T-helper 1 cell treated with Interleukin-12 subunit alpha and Interleukin-12 subunit beta and Interleukin-4 antibody, amounts not matched to agents 30 μg/mL and 1 μg/mL, for 36 hours (primary cell): Measurements from ENCODE around the gene SPATA18.
A peak's percentile ranks its signal among the peaks of the same experiment; 100 is the strongest.

Experiments used
- H3K27ac Mint-ChIP-seq: one replicate; pipeline ENCODE4 v1.8.0; 2021; ENCODE audit warnings: mild to moderate bottlenecking, mixed read lengths
- H3K27me3 Mint-ChIP-seq: one replicate; pipeline ENCODE4 v1.8.0; 2021; ENCODE audit warnings: low read depth, mixed read lengths
- H3K36me3 Mint-ChIP-seq: one replicate; pipeline ENCODE4 v1.8.0; 2021; ENCODE audit warnings: low read depth, mixed read lengths
- H3K4me1 Mint-ChIP-seq: one replicate; pipeline ENCODE4 v1.8.0; 2021; ENCODE audit warnings: low read depth, mixed read lengths
- H3K4me3 Mint-ChIP-seq: one replicate; pipeline ENCODE4 v1.8.0; 2021; ENCODE audit warnings: mild to moderate bottlenecking, moderate library complexity, mixed read lengths
- H3K9me3 Mint-ChIP-seq: one replicate; pipeline ENCODE4 v1.8.0; 2021; ENCODE audit warnings: mixed read lengths

SPATA18 gene, protein sequence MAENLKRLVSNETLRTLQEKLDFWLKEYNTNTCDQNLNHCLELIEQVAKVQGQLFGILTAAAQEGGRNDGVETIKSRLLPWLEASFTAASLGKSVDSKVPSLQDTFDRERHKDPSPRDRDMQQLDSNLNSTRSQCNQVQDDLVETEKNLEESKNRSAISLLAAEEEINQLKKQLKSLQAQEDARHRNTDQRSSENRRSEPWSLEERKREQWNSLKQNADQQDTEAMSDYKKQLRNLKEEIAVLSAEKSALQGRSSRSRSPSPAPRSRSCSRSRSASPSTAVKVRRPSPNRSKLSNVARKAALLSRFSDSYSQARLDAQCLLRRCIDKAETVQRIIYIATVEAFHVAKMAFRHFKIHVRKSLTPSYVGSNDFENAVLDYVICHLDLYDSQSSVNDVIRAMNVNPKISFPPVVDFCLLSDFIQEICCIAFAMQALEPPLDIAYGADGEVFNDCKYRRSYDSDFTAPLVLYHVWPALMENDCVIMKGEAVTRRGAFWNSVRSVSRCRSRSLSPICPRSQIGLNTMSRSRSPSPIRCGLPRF

DNA sequence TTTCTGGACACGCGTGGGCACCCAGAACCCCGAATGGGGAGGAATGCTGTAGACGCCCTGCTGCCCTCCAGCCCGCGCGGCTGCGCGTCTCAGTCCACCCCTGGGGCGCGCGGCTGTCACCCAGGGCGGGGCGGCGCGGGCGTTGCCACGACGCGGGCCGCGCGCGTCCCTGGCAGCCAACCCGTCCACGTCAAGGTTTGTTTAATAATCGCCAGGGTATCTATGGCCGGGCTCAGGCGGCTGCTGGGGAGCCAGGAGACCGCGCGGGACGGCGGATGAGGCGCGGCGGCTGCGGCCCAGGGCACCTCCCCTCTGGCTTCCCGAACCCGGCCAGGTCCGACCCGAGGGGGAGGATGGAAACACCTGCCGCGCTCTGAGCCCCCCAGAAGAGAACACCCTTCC lies at the start of gene SPATA18:
Gene SPATA18, plus strand, starts transcription at position 92 of the 402 bp plus-strand sequence. CDS start 401 bp downstream, outside the sequence.
- Mint-ChIP-seq H3K9me3 (no peaks in the 10 kb centered on the region), H3K27me3 (peaks cover 77% of the 10 kb centered on the region), H3K4me1 (peaks cover 12% of the 10 kb centered on the region), H3K27ac (no peak within 1 kb of the TSS), H3K4me3 (peak within 1 kb of the TSS; percentile 72), H3K36me3 (no peaks in the 10 kb centered on the region)

DNA sequence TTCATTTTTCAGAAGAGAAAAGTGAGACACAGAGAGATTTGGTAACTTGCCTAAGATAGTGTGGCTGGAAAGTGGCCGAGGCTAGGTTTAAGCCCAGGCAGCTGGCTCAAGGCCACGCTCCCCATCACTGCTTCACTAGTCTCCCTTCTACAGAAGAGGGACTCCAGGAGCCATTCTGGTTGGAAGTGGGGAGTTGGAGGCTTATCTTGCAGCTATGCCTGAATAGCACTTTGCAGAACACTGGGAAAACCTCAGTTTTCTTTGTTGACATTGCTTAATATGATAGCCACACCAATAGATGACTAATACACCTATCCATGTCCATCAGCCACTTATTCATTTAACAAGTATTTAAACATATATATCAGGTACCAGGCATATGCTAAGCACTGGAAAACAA lies 49.5 kb upstream of the SPATA18 start:
- H3K27me3 Mint-ChIP-seq: no peaks in the 10 kb centered on the region
- H3K4me1 Mint-ChIP-seq: no peaks in the 10 kb centered on the region
- no peaks in the 10 kb centered on the region for H3K36me3 Mint-ChIP-seq
- no peak overlapping the region for H3K27ac Mint-ChIP-seq
- no peaks in the 10 kb centered on the region for H3K9me3 Mint-ChIP-seq
- no peak overlapping the region for H3K4me3 Mint-ChIP-seq

DNA sequence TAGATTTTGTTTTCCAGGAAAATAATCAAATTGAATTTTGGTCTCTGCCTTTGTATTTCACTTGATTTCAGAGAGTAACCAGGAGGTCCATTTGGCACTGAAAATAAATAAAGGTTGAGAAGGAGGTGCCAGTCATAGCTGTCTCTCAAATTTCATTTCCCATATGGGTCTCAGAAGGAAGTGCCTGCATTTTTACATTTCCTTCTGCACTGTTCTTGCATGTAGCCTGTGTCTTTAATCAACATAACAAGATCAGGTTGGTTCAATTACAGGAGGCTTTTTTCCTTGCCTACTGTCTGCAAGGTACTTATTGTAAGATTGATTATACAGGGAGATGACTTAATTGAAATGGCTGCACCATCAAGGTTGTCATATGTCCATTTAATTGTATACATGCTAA lies 46.7 kb upstream of the SPATA18 start:
- Mint-ChIP-seq H3K4me3 (no peak overlapping the region), H3K27me3 (no peaks in the 10 kb centered on the region), H3K36me3 (no peaks in the 10 kb centered on the region), H3K27ac (no peak overlapping the region), H3K9me3 (no peaks in the 10 kb centered on the region), H3K4me1 (no peaks in the 10 kb centered on the region)

DNA sequence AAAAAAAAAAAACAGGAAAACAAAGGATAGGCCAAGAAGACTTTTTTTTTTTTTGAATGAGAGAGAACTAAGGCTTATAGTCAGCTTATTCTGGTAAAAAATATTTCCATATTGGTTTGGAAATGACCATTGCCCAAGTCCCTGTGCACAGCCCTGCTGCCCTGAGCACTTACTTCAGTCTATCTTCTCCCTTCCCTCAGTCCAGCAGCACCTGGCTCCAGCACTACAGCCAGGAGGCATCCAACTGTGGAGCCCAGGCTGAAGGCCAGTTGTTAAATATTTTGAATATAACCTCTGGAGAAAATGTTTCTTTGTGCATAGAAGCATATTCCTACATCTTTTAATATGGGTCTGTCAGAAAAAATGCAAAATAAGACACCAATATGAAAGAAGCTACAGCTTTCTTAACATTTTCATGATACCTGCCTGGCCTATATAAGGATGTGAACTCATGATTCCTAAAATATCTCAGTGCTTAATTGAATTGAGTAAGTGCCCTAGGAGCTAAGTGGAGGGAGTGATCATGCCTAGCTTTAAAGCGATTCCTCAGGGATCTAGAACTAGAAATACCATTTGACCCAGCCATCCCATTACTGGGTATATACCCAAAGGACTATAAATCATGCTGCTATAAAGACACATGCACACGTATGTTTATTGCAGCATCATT lies 45.4 kb upstream of the SPATA18 start:
- Mint-ChIP-seq H3K36me3 (no peaks in the 10 kb centered on the region), H3K4me3 (no peak overlapping the region), H3K27ac (no peak overlapping the region), H3K4me1 (no peaks in the 10 kb centered on the region), H3K9me3 (no peaks in the 10 kb centered on the region), H3K27me3 (no peaks in the 10 kb centered on the region)

DNA sequence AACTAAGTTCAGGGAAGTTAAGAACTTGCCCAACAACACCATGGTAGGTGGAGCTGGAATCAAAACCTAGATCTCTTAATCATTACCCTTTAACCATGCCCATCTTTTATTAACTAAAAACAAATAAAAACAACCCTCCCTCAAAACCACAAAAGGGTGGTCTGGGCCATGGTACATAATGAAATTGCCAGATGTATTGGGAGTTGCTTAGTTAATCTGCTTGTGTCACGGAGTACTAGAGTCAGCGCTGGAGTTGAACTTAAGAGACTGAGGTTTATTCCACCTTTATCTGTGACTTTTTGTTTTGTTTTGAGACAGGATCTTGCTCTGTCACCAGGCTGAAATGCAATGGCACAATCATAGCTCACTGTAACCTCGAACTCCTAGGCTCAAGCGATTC lies 44.2 kb upstream of the SPATA18 start:
- no peaks in the 10 kb centered on the region for H3K27me3 Mint-ChIP-seq
- no peak overlapping the region for H3K4me3 Mint-ChIP-seq
- H3K9me3 Mint-ChIP-seq: no peaks in the 10 kb centered on the region
- H3K36me3 Mint-ChIP-seq: no peaks in the 10 kb centered on the region
- no peak overlapping the region for H3K27ac Mint-ChIP-seq
- no peaks in the 10 kb centered on the region for H3K4me1 Mint-ChIP-seq

DNA sequence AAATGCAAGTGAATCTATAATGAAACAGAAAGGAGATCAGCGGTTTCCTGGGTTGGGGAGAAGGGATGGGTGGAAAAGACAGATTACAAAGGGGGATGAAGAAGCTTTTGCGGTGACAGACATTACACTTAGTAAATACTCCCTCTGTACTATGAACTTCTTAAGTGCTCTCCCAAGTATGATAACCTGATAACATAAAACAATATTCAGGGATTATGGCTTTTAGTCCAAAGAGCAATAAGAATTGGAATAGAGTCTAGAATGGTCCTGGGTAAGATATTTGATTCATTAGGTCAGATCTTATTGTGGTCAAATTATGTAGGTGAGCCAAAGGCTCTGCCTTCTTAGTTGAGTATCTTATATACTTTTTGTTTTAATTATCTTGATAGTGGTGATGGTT lies 40.1 kb upstream of the SPATA18 start:
- Mint-ChIP-seq H3K4me1 (no peaks in the 10 kb centered on the region), H3K27ac (no peak overlapping the region), H3K27me3 (no peaks in the 10 kb centered on the region), H3K36me3 (no peaks in the 10 kb centered on the region), H3K4me3 (no peak overlapping the region), H3K9me3 (no peaks in the 10 kb centered on the region)

DNA sequence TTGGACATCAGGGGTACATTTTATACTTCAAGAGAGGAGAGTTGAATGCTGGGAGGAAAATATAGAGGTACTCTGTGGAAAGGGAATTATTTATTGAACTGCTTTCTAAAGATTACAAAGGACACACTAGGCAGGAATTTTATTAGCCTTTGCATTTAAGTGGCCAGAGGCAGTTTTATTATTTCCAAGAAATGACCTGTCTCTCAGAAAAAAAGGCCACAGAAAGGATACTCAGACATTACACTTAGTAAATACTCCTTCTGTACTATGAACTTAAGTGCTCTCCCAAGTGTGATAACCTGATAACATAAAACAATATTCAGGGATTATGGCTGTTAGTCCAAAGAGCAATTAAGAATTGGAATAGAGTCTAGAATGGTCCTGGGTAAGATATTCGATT lies 38.5 kb upstream of the SPATA18 start:
- H3K27ac Mint-ChIP-seq: no peak overlapping the region
- no peak overlapping the region for H3K4me3 Mint-ChIP-seq
- H3K9me3 Mint-ChIP-seq: no peaks in the 10 kb centered on the region
- H3K36me3 Mint-ChIP-seq: no peaks in the 10 kb centered on the region
- no peaks in the 10 kb centered on the region for H3K4me1 Mint-ChIP-seq
- H3K27me3 Mint-ChIP-seq: no peaks in the 10 kb centered on the region

DNA sequence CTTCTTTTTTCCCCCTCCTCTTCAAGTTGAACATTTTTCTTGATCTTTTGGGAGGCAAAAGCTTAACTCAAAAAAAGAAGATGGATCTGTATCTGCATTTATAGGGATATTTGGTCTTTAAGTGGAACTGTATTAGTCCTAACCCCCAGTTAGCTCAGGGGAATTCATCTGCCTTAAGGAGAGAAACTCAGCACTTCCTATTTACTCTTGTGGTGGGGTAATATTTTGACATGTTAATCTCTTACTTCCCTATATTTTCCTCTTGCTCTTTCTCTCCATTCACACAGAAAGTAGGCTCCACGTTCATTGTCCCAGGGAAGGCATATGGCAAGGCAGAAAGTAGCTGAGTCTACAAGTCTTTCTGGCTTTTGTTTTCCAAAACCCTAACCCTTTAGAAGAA lies 36.2 kb upstream of the SPATA18 start:
- no peak overlapping the region for H3K27ac Mint-ChIP-seq
- no peaks in the 10 kb centered on the region for H3K27me3 Mint-ChIP-seq
- H3K4me1 Mint-ChIP-seq: no peaks in the 10 kb centered on the region
- no peaks in the 10 kb centered on the region for H3K36me3 Mint-ChIP-seq
- H3K9me3 Mint-ChIP-seq: no peaks in the 10 kb centered on the region
- H3K4me3 Mint-ChIP-seq: no peak overlapping the region

DNA sequence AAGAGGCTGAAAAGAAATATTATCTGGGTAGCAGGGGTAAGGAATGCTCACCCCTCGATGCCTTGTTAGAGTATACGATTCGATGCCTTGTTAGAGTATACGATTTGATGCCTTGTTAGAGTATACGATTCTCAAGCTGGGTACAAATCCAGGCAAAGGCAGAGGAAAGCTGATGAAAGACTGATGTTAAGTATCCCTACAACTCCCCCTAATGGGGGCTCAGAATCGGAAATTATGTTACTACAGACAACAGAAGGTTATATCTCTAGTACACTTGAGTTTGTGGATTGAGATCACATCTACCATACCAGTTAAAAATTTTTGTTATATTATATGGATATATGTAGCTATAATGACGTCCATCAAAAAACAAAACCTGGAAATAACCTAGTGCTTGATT lies 35.7 kb upstream of the SPATA18 start:
- no peaks in the 10 kb centered on the region for H3K36me3 Mint-ChIP-seq
- H3K9me3 Mint-ChIP-seq: no peaks in the 10 kb centered on the region
- H3K27ac Mint-ChIP-seq: no peak overlapping the region

DNA sequence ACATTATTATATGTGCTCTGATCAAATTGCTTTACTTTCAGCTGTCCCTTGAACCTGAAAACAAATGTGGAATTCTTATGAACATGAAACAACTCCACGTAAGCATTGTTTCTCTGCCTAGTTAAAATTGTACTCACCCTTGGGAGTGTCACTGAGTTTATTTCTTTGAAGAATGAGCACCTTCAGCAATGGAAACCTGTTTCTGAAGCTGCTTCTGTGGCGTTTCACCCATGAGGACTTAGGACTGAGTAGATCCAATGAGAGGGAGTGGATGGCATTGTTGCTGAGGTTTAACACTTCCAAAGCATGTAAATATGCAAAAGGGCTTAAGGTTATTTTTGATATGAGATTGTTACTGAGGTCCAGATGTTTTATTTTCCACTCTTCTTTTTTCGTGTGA lies 34.1 kb upstream of the SPATA18 start:
- no peak overlapping the region for H3K4me3 Mint-ChIP-seq
- peaks cover 1% of the 10 kb centered on the region for H3K4me1 Mint-ChIP-seq
- no peaks in the 10 kb centered on the region for H3K27me3 Mint-ChIP-seq
- H3K9me3 Mint-ChIP-seq: no peaks in the 10 kb centered on the region
- no peak overlapping the region for H3K27ac Mint-ChIP-seq
- no peaks in the 10 kb centered on the region for H3K36me3 Mint-ChIP-seq

More for the DNA sequence above, 35.7 kb upstream of the SPATA18 start:
- H3K4me3 Mint-ChIP-seq: no peak overlapping the region
- no peaks in the 10 kb centered on the region for H3K4me1 Mint-ChIP-seq
- no peaks in the 10 kb centered on the region for H3K27me3 Mint-ChIP-seq

DNA sequence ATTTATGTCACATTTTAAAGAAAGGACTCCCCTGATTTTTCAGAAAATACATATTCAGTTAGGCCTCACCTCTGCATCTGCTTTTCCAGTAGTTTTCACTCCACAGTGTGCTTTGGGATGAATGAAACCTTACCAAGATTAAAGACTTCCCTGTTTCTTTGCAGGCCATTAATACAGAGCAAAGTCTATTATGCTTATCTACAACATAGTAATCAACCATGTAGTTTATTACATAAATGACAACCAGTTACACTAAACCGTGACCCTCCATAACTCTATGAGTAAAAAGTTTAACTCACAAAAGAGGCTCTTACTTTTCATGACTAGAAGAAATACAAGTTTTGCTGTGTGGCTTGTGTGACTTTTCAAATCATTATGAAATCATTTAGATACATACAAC lies 33.3 kb upstream of the SPATA18 start:
- no peaks in the 10 kb centered on the region for H3K9me3 Mint-ChIP-seq
- no peak overlapping the region for H3K4me3 Mint-ChIP-seq
- no peaks in the 10 kb centered on the region for H3K36me3 Mint-ChIP-seq
- H3K27ac Mint-ChIP-seq: no peak overlapping the region
- H3K27me3 Mint-ChIP-seq: no peaks in the 10 kb centered on the region
- H3K4me1 Mint-ChIP-seq: peaks cover 1% of the 10 kb centered on the region

DNA sequence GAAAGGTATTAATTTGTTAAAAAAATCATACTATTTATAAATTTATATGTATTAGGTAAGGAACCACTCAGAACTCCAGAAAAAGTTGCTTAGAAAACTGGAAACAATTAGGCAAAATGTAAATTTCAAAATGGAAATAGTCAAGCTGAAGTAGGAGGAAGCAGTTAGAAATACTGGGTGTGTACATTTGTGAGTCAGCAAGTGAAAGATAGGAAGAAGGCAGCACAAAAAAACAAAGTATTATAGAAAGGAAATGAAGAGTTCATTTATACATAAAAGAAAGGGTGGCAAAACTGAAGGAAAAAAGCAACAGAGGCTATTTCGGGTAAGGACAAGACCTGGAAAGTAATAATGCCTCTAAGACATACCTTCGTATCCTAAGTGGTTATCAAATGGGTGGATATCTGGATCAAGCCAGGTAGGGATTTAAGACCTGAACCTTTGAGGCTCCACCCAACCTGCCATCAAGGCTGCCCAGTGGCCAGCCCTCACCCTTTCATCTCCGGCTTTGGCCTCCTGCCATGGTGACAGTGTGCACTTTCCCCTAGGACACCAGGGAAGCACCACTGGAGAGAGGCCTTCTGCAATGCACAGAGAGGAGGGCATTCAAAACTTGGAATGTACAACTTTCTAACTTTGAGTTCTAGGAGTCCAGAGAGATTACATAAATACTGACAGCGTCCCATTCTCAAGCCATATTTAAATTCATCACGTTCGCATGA lies 31.0 kb upstream of the SPATA18 start, which contains the start of gene LRRC66:
Gene LRRC66, minus strand, starts transcription at position 428 of the 722 bp plus-strand sequence. CDS start 2,750 bp downstream, outside the sequence.
- Mint-ChIP-seq H3K9me3 (no peaks in the 10 kb centered on the region), H3K27ac (no peak within 1 kb of the TSS), H3K36me3 (peaks cover 4% of the 10 kb centered on the region), H3K27me3 (no peaks in the 10 kb centered on the region), H3K4me1 (peaks cover 1% of the 10 kb centered on the region), H3K4me3 (no peak within 1 kb of the TSS)

DNA sequence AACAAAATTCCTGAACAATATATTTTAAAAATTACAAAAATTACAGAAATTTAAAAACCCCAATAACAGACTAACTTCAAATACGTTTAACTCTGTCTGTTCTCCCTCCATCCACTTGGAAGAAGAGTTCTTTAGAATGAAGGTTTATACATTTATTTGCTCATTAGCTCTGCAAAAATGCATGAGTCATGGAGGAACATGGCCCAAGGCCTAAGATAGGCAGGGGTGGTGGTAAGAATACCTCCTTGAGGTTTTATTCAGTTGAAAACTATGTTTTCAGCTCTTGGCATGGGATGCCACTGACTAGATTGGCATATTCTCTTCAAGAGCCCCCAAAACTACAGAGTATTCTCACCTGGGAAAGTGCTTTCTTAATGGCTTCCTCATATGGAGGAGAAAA lies 22.1 kb upstream of the SPATA18 start:
- H3K4me3 Mint-ChIP-seq: no peak overlapping the region
- H3K9me3 Mint-ChIP-seq: no peaks in the 10 kb centered on the region
- no peaks in the 10 kb centered on the region for H3K27me3 Mint-ChIP-seq
- peaks cover 12% of the 10 kb centered on the region for H3K36me3 Mint-ChIP-seq
- H3K4me1 Mint-ChIP-seq: peaks cover 2% of the 10 kb centered on the region
- no peak overlapping the region for H3K27ac Mint-ChIP-seq

DNA sequence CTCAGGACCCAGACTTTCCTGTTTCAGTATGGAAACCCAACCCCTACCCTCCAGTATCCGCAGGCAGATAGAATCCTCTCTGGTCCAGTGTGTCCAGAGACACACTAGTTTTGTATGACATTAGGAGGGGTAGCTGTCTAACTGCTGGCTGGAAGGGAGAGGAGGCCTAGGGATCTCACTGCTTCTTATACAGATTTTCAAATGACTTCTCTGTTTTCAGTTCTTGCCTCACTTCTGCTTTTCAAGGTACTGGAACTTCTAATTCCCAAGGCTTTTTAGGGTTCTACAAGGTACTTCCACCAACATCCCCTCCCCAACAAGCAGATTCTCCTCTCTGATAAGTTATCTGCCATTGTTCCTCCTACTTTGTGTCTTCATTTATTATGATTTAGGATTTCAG lies 19.1 kb upstream of the SPATA18 start:
- H3K27me3 Mint-ChIP-seq: no peaks in the 10 kb centered on the region
- H3K27ac Mint-ChIP-seq: no peak overlapping the region
- no peak overlapping the region for H3K4me3 Mint-ChIP-seq
- peaks cover 17% of the 10 kb centered on the region for H3K36me3 Mint-ChIP-seq
- H3K9me3 Mint-ChIP-seq: no peaks in the 10 kb centered on the region
- peaks cover 15% of the 10 kb centered on the region for H3K4me1 Mint-ChIP-seq
